Stimulated activated CD4-positive, alpha-beta T cell treated with anti-CD3 and anti-CD28 coated beads, Interleukin-1b, Interleukin-23, amount 100 ng/mL, for 4 hours (primary cell): ENCODE results near the gene RAPSN.

Source experiments
- DNase-seq, 2 donors: peaks; one replicate each; pipeline ENCODE4 v3.0.0-alpha.2; 2020; ENCODE audit warnings: low read depth in 2 of 2

RAPSN gene

GRCh38 chr11:47390422-47390760 is 58.5 kb downstream of the RAPSN start:
- DNase-seq: no peak

GRCh38 chr11:47389577-47390421 is 59.1 kb downstream of the RAPSN start:
- no peak for DNase-seq

GRCh38 chr11:47388697-47389576 is 60.0 kb downstream of the RAPSN start:
- no peak for DNase-seq

- no peak for DNase-seq
These were observed 60.8 kb downstream of the RAPSN start for GRCh38 chr11:47387944-47388696.
